Activated CD4-positive, CD25-positive, alpha-beta regulatory T cell treated with anti-CD3 and anti-CD28 coated beads, Interleukin-2, amount 50 U/mL, for 72 hours (primary cell): ENCODE measurements around the gene ASB11.
A peak's percentile ranks its signal among the peaks of the same experiment; 100 is the strongest.
"Not testable (repeated sequence)": the region's sequence is repeated elsewhere in the genome, so short reads cannot be mapped to it uniquely, and the experiment has no call there.

Experiments
- DNase-seq: peaks from one replicate; pipeline ENCODE4 v3.0.0; 2021

ASB11 gene

GRCh38 chrX:15301924-15302323 is 13.5 kb downstream of the ASB11 start:
- no peak for DNase-seq

GRCh38 chrX:15299941-15300851 is 15.2 kb downstream of the ASB11 start:
- DNase-seq = no peak

GRCh38 chrX:15298780-15299179 is 16.7 kb downstream of the ASB11 start:
- DNase-seq = no peak

- no peak for DNase-seq
These were observed 17.2 kb downstream of the ASB11 start for GRCh38 chrX:15298201-15298600.

GRCh38 chrX:15293451-15293850 is 22.0 kb downstream of the ASB11 start:
- DNase-seq = no peak

- no peak for DNase-seq
These were observed 22.6 kb downstream of the ASB11 start for GRCh38 chrX:15292861-15293260.

GRCh38 chrX:15277604-15278003 is 37.8 kb downstream of the ASB11 start:
- DNase-seq = no peak

- DNase-seq = no peak
These were observed 40.5 kb downstream of the ASB11 start for GRCh38 chrX:15274946-15275345.

GRCh38 chrX:15273275-15273674 is 42.2 kb downstream of the ASB11 start:
- DNase-seq = not testable (repeated sequence)

GRCh38 chrX:15271757-15272156 is 43.7 kb downstream of the ASB11 start:
- DNase-seq = no peak

GRCh38 chrX:15269618-15270521 is 45.6 kb downstream of the ASB11 start, which contains the start of gene ASB9:
Gene ASB9 (minus strand): TSS chrX:15270083. CDS start chrX:15269874, 209 bp downstream.
- no peak for DNase-seq

GRCh38 chrX:15269120-15269519 is 46.3 kb downstream of the ASB11 start:
- no peak for DNase-seq

- no peak for DNase-seq
These were observed 60.6 kb downstream of the ASB11 start for GRCh38 chrX:15254852-15255251.

- DNase-seq = no peak
These were observed 69.5 kb downstream of the ASB11 start for GRCh38 chrX:15245896-15246295.

GRCh38 chrX:15244421-15244820 is 71.0 kb downstream of the ASB11 start:
- DNase-seq = no peak

- peak; percentile 33 for DNase-seq
These were observed 72.4 kb downstream of the ASB11 start for GRCh38 chrX:15242899-15243555.

GRCh38 chrX:15241301-15241700 is 74.1 kb downstream of the ASB11 start:
- DNase-seq = no peak

GRCh38 chrX:15240414-15240813 is 75.0 kb downstream of the ASB11 start:
- no peak for DNase-seq

- no peak for DNase-seq
These were observed 79.3 kb downstream of the ASB11 start for GRCh38 chrX:15236146-15236545.

- DNase-seq = no peak
These were observed 80.4 kb downstream of the ASB11 start for GRCh38 chrX:15235001-15235400.

GRCh38 chrX:15233416-15234015 is 81.9 kb downstream of the ASB11 start:
- DNase-seq = no peak
